Measurements from ENCODE around the gene LIN7C. TPM values are rescaled to one million over a fixed set of nuclear protein-coding genes. Genes with fewer than 3 reads are reported as not detected.
A peak's percentile ranks its signal among the peaks of the same experiment; 100 is the strongest.

The LIN7C gene
- total and polyA plus RNA-seq, 2 of the 13 experiments (the other 11 are each of a cell fraction or from before 2014, with no cell fraction given): 14.8 to 37.2 TPM

DNA sequence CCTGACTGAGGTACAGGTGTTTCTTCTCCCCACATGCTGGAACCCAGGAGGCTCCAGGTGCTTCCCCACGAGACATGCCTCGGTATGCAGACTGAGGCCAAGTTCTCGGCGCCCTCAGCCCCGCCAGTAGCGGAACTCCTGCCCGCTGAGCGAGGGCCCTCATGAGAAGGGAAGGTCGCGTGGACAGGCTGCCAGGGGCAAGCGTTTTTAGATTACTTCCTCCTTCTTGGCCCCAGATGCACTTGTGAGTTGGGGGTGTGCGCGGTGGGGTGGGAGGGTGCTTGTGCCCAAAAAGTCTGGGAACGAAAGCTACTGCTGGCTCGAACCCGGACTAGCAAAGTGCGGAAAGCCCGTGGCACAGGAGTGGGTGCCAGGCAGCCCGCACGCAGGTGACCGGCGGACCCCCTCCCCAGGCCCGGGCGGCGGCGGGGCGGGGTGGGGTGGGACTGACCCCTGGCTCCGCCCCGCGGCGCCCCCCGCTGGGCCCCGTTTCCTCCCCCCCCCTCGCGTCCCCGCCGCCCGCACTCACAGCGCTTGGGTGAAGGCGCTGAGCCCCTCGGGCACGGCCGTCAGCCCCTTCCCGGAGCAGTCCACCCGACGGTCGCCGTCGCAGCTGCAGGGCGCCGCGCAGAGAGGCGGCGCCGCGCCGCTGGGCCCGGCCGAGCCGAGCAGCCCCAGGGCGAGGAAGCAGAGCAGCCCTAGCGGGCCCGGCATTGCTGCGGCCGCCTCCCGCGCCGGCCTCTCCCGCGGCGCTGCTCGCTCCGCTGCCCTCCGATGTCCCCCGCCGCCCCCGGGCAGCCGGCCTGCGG is 34.8 kb downstream of the LIN7C start (continued):
- TF ChIP-seq, protein P1, sequence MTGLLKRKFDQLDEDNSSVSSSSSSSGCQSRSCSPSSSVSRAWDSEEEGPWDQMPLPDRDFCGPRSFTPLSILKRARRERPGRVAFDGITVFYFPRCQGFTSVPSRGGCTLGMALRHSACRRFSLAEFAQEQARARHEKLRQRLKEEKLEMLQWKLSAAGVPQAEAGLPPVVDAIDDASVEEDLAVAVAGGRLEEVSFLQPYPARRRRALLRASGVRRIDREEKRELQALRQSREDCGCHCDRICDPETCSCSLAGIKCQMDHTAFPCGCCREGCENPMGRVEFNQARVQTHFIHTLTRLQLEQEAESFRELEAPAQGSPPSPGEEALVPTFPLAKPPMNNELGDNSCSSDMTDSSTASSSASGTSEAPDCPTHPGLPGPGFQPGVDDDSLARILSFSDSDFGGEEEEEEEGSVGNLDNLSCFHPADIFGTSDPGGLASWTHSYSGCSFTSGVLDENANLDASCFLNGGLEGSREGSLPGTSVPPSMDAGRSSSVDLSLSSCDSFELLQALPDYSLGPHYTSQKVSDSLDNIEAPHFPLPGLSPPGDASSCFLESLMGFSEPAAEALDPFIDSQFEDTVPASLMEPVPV (CRISPR knock-in tag; IDR thresholded peaks at IDR 0.05): 0 out of 2 replicates have a peak, but pooled peaks have one; percentile 51
- 0 out of 2 replicates have a peak, but pooled peaks have one; percentile 26 for TF ChIP-seq SP2 (CRISPR knock-in tag; IDR thresholded peaks at IDR 0.05)
- TF ChIP-seq PRMT3 (CRISPR knock-in tag; IDR thresholded peaks at IDR 0.05; ENCODE audit: borderline replicate concordance, low read depth): no peak
- TF ChIP-seq SALL1 (CRISPR knock-in tag; IDR thresholded peaks at IDR 0.05): no peak; the same call in 1 of the 2 replicates
- TF ChIP-seq, protein P2, sequence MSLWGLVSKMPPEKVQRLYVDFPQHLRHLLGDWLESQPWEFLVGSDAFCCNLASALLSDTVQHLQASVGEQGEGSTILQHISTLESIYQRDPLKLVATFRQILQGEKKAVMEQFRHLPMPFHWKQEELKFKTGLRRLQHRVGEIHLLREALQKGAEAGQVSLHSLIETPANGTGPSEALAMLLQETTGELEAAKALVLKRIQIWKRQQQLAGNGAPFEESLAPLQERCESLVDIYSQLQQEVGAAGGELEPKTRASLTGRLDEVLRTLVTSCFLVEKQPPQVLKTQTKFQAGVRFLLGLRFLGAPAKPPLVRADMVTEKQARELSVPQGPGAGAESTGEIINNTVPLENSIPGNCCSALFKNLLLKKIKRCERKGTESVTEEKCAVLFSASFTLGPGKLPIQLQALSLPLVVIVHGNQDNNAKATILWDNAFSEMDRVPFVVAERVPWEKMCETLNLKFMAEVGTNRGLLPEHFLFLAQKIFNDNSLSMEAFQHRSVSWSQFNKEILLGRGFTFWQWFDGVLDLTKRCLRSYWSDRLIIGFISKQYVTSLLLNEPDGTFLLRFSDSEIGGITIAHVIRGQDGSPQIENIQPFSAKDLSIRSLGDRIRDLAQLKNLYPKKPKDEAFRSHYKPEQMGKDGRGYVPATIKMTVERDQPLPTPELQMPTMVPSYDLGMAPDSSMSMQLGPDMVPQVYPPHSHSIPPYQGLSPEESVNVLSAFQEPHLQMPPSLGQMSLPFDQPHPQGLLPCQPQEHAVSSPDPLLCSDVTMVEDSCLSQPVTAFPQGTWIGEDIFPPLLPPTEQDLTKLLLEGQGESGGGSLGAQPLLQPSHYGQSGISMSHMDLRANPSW (CRISPR knock-in tag; IDR thresholded peaks at IDR 0.05; ENCODE audit: borderline replicate concordance): no peak
- 0 out of 2 replicates have a peak, but pooled peaks have one; percentile 13 for TF ChIP-seq YEATS4 (CRISPR knock-in tag; IDR thresholded peaks at IDR 0.05; ENCODE audit: borderline replicate concordance)
- TF ChIP-seq, protein P3, sequence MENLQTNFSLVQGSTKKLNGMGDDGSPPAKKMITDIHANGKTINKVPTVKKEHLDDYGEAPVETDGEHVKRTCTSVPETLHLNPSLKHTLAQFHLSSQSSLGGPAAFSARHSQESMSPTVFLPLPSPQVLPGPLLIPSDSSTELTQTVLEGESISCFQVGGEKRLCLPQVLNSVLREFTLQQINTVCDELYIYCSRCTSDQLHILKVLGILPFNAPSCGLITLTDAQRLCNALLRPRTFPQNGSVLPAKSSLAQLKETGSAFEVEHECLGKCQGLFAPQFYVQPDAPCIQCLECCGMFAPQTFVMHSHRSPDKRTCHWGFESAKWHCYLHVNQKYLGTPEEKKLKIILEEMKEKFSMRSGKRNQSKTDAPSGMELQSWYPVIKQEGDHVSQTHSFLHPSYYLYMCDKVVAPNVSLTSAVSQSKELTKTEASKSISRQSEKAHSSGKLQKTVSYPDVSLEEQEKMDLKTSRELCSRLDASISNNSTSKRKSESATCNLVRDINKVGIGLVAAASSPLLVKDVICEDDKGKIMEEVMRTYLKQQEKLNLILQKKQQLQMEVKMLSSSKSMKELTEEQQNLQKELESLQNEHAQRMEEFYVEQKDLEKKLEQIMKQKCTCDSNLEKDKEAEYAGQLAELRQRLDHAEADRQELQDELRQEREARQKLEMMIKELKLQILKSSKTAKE (CRISPR knock-in tag; IDR thresholded peaks at IDR 0.05; ENCODE audit: borderline replicate concordance): 0 out of 2 replicates have a peak, but pooled peaks have one; percentile 21
- TF ChIP-seq, protein P4, sequence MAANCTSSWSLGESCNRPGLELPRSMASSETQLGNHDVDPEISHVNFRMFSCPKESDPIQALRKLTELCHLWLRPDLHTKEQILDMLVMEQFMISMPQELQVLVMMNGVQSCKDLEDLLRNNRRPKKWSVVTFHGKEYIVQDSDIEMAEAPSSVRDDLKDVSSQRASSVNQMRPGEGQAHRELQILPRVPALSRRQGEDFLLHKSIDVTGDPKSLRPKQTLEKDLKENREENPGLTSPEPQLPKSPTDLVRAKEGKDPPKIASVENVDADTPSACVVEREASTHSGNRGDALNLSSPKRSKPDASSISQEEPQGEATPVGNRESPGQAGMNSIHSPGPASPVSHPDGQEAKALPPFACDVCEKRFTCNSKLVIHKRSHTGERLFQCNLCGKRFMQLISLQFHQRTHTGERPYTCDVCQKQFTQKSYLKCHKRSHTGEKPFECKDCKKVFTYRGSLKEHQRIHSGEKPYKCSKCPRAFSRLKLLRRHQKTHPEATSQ (CRISPR knock-in tag; IDR thresholded peaks at IDR 0.05; ENCODE audit: borderline replicate concordance): no peak
- 0 out of 2 replicates have a peak, but pooled peaks have one; percentile 21 for TF ChIP-seq ZFX (CRISPR knock-in tag; IDR thresholded peaks at IDR 0.05; ENCODE audit: low read depth)
- TF ChIP-seq, protein P5, sequence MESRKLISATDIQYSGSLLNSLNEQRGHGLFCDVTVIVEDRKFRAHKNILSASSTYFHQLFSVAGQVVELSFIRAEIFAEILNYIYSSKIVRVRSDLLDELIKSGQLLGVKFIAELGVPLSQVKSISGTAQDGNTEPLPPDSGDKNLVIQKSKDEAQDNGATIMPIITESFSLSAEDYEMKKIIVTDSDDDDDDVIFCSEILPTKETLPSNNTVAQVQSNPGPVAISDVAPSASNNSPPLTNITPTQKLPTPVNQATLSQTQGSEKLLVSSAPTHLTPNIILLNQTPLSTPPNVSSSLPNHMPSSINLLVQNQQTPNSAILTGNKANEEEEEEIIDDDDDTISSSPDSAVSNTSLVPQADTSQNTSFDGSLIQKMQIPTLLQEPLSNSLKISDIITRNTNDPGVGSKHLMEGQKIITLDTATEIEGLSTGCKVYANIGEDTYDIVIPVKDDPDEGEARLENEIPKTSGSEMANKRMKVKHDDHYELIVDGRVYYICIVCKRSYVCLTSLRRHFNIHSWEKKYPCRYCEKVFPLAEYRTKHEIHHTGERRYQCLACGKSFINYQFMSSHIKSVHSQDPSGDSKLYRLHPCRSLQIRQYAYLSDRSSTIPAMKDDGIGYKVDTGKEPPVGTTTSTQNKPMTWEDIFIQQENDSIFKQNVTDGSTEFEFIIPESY (CRISPR knock-in tag; IDR thresholded peaks at IDR 0.05): no peak
- TF ChIP-seq, protein P6, sequence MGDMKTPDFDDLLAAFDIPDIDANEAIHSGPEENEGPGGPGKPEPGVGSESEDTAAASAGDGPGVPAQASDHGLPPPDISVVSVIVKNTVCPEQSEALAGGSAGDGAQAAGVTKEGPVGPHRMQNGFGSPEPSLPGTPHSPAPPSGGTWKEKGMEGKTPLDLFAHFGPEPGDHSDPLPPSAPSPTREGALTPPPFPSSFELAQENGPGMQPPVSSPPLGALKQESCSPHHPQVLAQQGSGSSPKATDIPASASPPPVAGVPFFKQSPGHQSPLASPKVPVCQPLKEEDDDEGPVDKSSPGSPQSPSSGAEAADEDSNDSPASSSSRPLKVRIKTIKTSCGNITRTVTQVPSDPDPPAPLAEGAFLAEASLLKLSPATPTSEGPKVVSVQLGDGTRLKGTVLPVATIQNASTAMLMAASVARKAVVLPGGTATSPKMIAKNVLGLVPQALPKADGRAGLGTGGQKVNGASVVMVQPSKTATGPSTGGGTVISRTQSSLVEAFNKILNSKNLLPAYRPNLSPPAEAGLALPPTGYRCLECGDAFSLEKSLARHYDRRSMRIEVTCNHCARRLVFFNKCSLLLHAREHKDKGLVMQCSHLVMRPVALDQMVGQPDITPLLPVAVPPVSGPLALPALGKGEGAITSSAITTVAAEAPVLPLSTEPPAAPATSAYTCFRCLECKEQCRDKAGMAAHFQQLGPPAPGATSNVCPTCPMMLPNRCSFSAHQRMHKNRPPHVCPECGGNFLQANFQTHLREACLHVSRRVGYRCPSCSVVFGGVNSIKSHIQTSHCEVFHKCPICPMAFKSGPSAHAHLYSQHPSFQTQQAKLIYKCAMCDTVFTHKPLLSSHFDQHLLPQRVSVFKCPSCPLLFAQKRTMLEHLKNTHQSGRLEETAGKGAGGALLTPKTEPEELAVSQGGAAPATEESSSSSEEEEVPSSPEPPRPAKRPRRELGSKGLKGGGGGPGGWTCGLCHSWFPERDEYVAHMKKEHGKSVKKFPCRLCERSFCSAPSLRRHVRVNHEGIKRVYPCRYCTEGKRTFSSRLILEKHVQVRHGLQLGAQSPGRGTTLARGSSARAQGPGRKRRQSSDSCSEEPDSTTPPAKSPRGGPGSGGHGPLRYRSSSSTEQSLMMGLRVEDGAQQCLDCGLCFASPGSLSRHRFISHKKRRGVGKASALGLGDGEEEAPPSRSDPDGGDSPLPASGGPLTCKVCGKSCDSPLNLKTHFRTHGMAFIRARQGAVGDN (CRISPR knock-in tag; IDR thresholded peaks at IDR 0.05): peak; percentile 74
